SK-N-SH (cell line): ENCODE results near the gene DMD. TPM values are rescaled to one million over a fixed set of nuclear protein-coding genes. Genes with fewer than 3 reads are reported as not detected.
"Not testable (repeated sequence)": the region's sequence is repeated elsewhere in the genome, so short reads cannot be mapped to it uniquely, and the experiment has no call there.

Experiments used
- CTCF ChIA-PET: fragments of 300-600, 350-600 bp; formaldehyde crosslinking; extraction: SDS; loops from one replicate; lab custom pipeline; 2021; lab: Yijun Ruan, JAX
- POLR2A ChIA-PET: fragments of 350-600 bp; sonication (Branson Sonifier 250); formaldehyde crosslinking; extraction: SDS; loops from one replicate; lab custom pipeline; 2020; ENCODE audit warnings: antibody characterized with exemption, inconsistent platforms; lab: Yijun Ruan, JAX
- DNase-seq: peaks from one replicate; pipeline ENCODE4 v3.0.0; 2012
- H2AFZ ChIP-seq: fragments of 200-600 bp; sonication (generic); 2 replicates; pipeline ENCODE4 v1.8.1; 2016; ENCODE audit warnings: antibody characterized with exemption, mild to moderate bottlenecking, low read depth
- H3F3A ChIP-seq: fragments of 200-600 bp; sonication (generic); replicated peaks from 2 replicates; pipeline ENCODE3; 2016; ENCODE audit warnings: antibody characterized with exemption, mild to moderate bottlenecking; ENCODE audit not compliant: insufficient read depth
- H3K27ac ChIP-seq, 2 experiments: fragments of 200-500 bp in 1 of 2; fragments of 200-600 bp in 1 of 2; sonication (Bioruptor generic) in 1 of 2; sonication (generic), shearing (Covaris generic) in 1 of 2; 2 replicates each; pipeline versions ENCODE4 v1.5.1 to v1.6.1; 2014 to 2016; ENCODE audit warnings: low read depth in 2 of 2, inconsistent platforms in 1 of 2, low read length in 1 of 2, mild to moderate bottlenecking in 1 of 2, mixed read lengths in 1 of 2
- H3K27me3 ChIP-seq: fragments of 200-600 bp; sonication (generic), shearing (Covaris generic); 2 replicates; pipeline ENCODE4 v1.6.1; 2016; ENCODE audit warnings: mixed run types; ENCODE audit not compliant: insufficient read depth
- H3K36me3 ChIP-seq, 2 experiments: fragments of 200-500 bp in 1 of 2; fragments of 200-600 bp in 1 of 2; sonication (Bioruptor generic) in 1 of 2; sonication (generic) in 1 of 2; replicated peaks in 1 of 2; 2 replicates each; pipeline versions ENCODE3 to v1.5.1; 2014 to 2016; ENCODE audit warnings: low read length in 1 of 2, mild to moderate bottlenecking in 1 of 2; ENCODE audit not compliant: insufficient read depth in 2 of 2, control insufficient read depth in 1 of 2
- H3K4me1 ChIP-seq, 2 experiments: fragments of 200-500 bp in 1 of 2; fragments of 200-600 bp in 1 of 2; sonication (Bioruptor generic) in 1 of 2; sonication (generic), shearing (Covaris generic) in 1 of 2; 2 replicates each; pipeline versions ENCODE4 v1.5.1 to v1.6.1; 2014 to 2016; ENCODE audit warnings: low read depth in 1 of 2, low read length in 1 of 2, mixed run types in 1 of 2; ENCODE audit not compliant: insufficient read depth in 2 of 2, control insufficient read depth in 1 of 2
- H3K4me2 ChIP-seq: fragments of 200-600 bp; sonication (generic), shearing (Covaris generic); 2 replicates; pipeline ENCODE4 v1.6.1; 2017; ENCODE audit warnings: mixed run types
- H3K4me3 ChIP-seq, 2 experiments: fragments of 200-500 bp in 1 of 2; fragments of 200-600 bp in 1 of 2; sonication (Bioruptor generic) in 1 of 2; sonication (generic), shearing (Covaris generic) in 1 of 2; 2 replicates each; pipeline versions ENCODE4 v1.5.1 to v1.8.1; 2014 to 2016; ENCODE audit warnings: low read depth in 2 of 2, inconsistent platforms in 1 of 2, low read length in 1 of 2, mild to moderate bottlenecking in 1 of 2, mixed read lengths in 1 of 2, moderate library complexity in 1 of 2
- H3K79me2 ChIP-seq: fragments of 200-600 bp; sonication (generic); 2 replicates; pipeline ENCODE4 v1.8.1; 2017; ENCODE audit warnings: mild to moderate bottlenecking; ENCODE audit not compliant: insufficient read depth
- H3K9ac ChIP-seq: fragments of 200-600 bp; sonication (generic); 2 replicates; pipeline ENCODE4 v1.6.1; 2017; ENCODE audit warnings: mixed run types
- H3K9me2 ChIP-seq: fragments of 200-600 bp; sonication (generic); 2 replicates; pipeline ENCODE4 v1.6.1; 2017; ENCODE audit warnings: mixed run types
- H3K9me3 ChIP-seq: fragments of 200-600 bp; sonication (generic); 2 replicates; pipeline ENCODE4 v1.6.1; 2017; ENCODE audit warnings: mixed run types, mild to moderate bottlenecking, moderate library complexity
- H4K20me1 ChIP-seq: fragments of 200-600 bp; sonication (generic); 2 replicates; pipeline ENCODE4 v1.6.1; 2017; ENCODE audit warnings: mild to moderate bottlenecking, mixed run types; ENCODE audit not compliant: insufficient read depth
- CHD2 ChIP-seq: fragments of 150-350 bp; IDR thresholded peaks from 2 replicates; pipeline ENCODE4 v1.6.1; 2018; ENCODE audit warnings: low read length; ENCODE audit not compliant: partially characterized antibody
- ELF1 ChIP-seq: IDR thresholded peaks from 2 replicates; pipeline ENCODE4 v1.4.0; 2012
- EP300 ChIP-seq, 2 experiments: IDR thresholded peaks; 2 replicates each; pipeline versions ENCODE4 v1.4.0 to v1.6.1; 2012; ENCODE audit warnings: borderline replicate concordance in 1 of 2, low read depth in 1 of 2, low read length in 1 of 2
- EZH2phosphoT487 ChIP-seq: fragments of 200-600 bp; sonication (generic); IDR thresholded peaks from 2 replicates; pipeline ENCODE4 v1.6.1; 2017; ENCODE audit warnings: low read depth, mixed run types, mild to moderate bottlenecking, antibody characterized with exemption, moderate library complexity, borderline replicate concordance
- FOXM1 ChIP-seq: IDR thresholded peaks from 2 replicates; pipeline ENCODE4 v1.4.0; 2012; ENCODE audit warnings: low read depth, mild to moderate bottlenecking
- GABPA ChIP-seq: IDR thresholded peaks from 2 replicates; pipeline ENCODE4 v1.4.0; 2012; ENCODE audit warnings: low read depth, mild to moderate bottlenecking
- GATA2 ChIP-seq: sonication (generic); formaldehyde crosslinking; IDR thresholded peaks from 2 replicates; pipeline ENCODE4 v1.5.0; 2020; ENCODE audit warnings: mild to moderate bottlenecking, missing genetic modification reagents
- MXI1 ChIP-seq: IDR thresholded peaks from 2 replicates; pipeline ENCODE4 v1.6.1; 2012; ENCODE audit warnings: mild to moderate bottlenecking, low read depth, low read length, improper control_type of control experiment
- NFIC ChIP-seq: IDR thresholded peaks from 2 replicates; pipeline ENCODE4 v1.4.0; 2012; ENCODE audit warnings: borderline replicate concordance
- PBX3 ChIP-seq: IDR thresholded peaks from 2 replicates; pipeline ENCODE4; 2012
- RAD21 ChIP-seq: IDR thresholded peaks from 2 replicates; pipeline ENCODE4 v1.6.1; 2012; ENCODE audit warnings: mild to moderate bottlenecking, low read length
- REST ChIP-seq: IDR thresholded peaks from 2 replicates; pipeline ENCODE4 v1.6.1; 2012; ENCODE audit warnings: mild to moderate bottlenecking, low read depth, low read length, moderate library complexity
- RXRA ChIP-seq: IDR thresholded peaks from 2 replicates; pipeline ENCODE4 v1.4.0; 2012; ENCODE audit warnings: low read depth, mild to moderate bottlenecking, borderline replicate concordance
- TAF1 ChIP-seq: IDR thresholded peaks from 2 replicates; pipeline ENCODE4 v1.6.1; 2012; ENCODE audit warnings: low read depth, mild to moderate bottlenecking, low read length, moderate library complexity, borderline replicate concordance
- TCF12 ChIP-seq: IDR thresholded peaks from 2 replicates; pipeline ENCODE4 v1.4.0; 2012
- YY1 ChIP-seq: IDR thresholded peaks from 2 replicates; pipeline ENCODE4 v1.4.0; 2012; ENCODE audit warnings: low read depth, mild to moderate bottlenecking
- WGBS: methylation state at CpG from one replicate; pipeline ENCODE4 v1.1.6; 2017; ENCODE audit warnings: low lambda C conversion rate; 5-methylcytosine and 5-hydroxymethylcytosine counted together
- polyA plus RNA-seq, 3 experiments: library from polyadenylated mRNA; depleted of rRNA; stranded (reverse); fragments of >200 nt; gene quantifications; 2 replicates each; pipeline ENCODE4 v1.2.3, GENCODE V29; 2012

DMD gene
- polyA plus RNA-seq, 1 of the 3 experiments (the other 2 are of a cell fraction) = 3.9 TPM

DNA sequence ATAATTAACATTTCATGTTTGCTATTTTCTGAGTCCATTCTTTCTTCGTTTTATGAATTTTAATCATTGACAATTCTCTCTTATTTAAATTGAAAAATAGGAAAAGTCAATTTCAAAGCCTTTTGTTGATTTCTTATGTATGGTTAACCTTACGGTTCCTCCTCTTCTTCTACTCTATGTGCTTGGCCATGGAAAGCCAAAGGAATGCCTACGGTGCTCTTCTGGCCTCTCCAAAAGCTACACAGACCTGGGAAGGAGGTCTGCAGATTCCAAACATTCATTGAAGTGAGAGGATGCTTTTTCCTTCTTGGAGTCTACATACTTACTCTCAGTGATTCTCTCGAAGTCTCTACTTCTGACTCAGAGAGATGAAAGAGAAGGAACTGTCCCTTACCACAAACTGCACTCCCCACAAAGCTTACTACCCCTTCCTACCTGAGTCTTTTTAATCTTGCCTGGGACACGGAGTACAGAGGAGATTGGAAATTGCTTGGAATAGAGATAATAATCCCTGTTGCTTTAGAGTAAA, 1276.4 kb downstream of the DMD start (continued):
- no peak for TF ChIP-seq NFIC
- no peak for TF ChIP-seq FOXM1

DNA sequence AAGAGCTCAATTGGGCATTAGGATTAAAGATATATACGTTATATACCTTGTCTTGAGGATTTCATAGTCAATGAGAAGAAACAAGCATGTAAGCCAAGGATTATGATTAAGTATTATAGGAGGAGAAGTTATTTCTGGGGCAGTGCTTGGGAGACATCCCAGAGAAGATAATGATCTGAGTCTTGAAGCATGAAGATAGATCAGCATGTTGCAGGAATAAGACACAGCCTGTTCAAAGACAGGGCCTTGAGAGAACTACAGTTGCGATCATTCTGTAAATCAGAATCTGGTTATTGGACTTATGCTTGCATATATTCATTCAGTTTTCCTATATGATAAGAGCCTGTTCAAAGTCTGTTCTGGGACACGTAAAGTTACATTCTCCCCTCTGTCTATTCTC, 1277.3 kb downstream of the DMD start:
- H3K9me2 ChIP-seq = no peaks in the 10 kb centered on the region
- no peak for TF ChIP-seq CHD2
- TF ChIP-seq RXRA = no peak
- no peak for TF ChIP-seq YY1
- TF ChIP-seq PBX3 = no peak
- no peaks in the 10 kb centered on the region for H3F3A ChIP-seq
- no peak overlapping the region for H3K4me3 ChIP-seq
- no peaks in the 10 kb centered on the region for H3K36me3 ChIP-seq
- no peaks in the 10 kb centered on the region for H3K79me2 ChIP-seq
- H3K9ac ChIP-seq = no peak overlapping the region
- no peaks in the 10 kb centered on the region; the same call in 1 of the 2 replicates for H3K27me3 ChIP-seq
- no peaks in the 10 kb centered on the region for H4K20me1 ChIP-seq
- H2AFZ ChIP-seq = no peak overlapping the region
- no peak overlapping the region for H3K4me2 ChIP-seq
- ChIA-PET POLR2A (no interaction called here), CTCF (no interaction called here)
- WGBS = 23% methylated on average over 3 of the region's 3 CpGs
- H3K4me1 ChIP-seq = no peaks in the 10 kb centered on the region
- DNase-seq = no peak
- H3K27ac ChIP-seq = no peak overlapping the region
- no peaks in the 10 kb centered on the region for H3K9me3 ChIP-seq

DNA sequence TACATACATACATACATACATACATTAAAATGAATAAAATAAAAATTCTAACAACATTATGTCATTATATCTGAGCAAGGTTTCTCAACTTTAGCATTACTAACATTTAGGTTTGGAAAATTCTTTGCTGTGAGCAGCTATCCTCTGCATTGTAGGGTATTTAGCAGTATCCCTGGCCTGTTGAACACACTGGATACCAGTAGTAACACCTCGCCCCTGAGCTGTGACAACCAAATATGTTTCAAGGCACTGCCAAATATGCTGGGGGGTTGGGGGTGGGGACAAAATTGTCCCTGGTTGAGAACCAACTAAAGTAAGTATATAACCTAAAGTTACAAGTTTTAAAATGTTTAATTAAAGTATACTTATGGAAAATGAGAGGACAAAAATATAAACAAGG, 1278.6 kb downstream of the DMD start:
- Histone ChIP-seq H3K27me3 (no peaks in the 10 kb centered on the region; the same call in 1 of the 2 replicates), H2AFZ (no peak overlapping the region), H3K36me3 (no peaks in the 10 kb centered on the region), H3K9ac (no peak overlapping the region), H3K9me2 (no peaks in the 10 kb centered on the region), H3K4me2 (no peak overlapping the region), H3K4me3 (no peak overlapping the region), H3K4me1 (no peaks in the 10 kb centered on the region), H3F3A (no peaks in the 10 kb centered on the region), H3K9me3 (no peaks in the 10 kb centered on the region), H3K27ac (no peak overlapping the region), H4K20me1 (no peaks in the 10 kb centered on the region), H3K79me2 (no peaks in the 10 kb centered on the region)
- POLR2A ChIA-PET = no interaction called here
- no peak for TF ChIP-seq TAF1
- TF ChIP-seq REST = no peak
- TF ChIP-seq ELF1 = no peak
- TF ChIP-seq GATA2 (CRISPR knock-in tag) = no peak
- no peak for TF ChIP-seq MXI1
- TF ChIP-seq EP300 (IDR thresholded peaks at IDR 0.05; ENCODE audit: borderline replicate concordance in 1 of 2, low read depth in 1 of 2, low read length in 1 of 2) = no peak
- TF ChIP-seq GABPA = no peak
- no peak for TF ChIP-seq RAD21
- no peak for TF ChIP-seq TCF12
- no peak for TF ChIP-seq RXRA
- no peak for TF ChIP-seq NFIC
- TF ChIP-seq FOXM1 = no peak
- TF ChIP-seq EZH2phosphoT487 = no peak
- WGBS = 11% methylated on average over 1 of the region's 1 CpG
- CTCF ChIA-PET = no interaction called here
- DNase-seq = no peak

DNA sequence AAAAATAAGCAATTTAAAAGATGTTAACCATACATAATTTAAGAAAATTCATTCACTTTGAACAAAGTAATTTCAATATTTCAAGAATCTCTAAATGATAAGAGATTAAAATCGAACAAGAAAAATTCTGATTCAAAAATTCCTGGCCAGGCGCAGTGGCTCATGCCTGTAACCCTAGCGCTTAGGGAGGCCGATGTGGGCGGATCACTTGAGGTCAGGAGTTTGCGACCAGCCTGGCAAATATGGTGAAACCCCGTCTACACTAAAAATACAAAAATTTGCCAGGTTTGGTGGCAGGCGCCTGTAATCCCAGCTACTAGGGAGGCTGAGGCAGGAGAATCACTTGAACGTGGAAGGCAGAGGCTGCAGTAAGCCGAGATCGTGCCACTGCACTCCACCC, 1279.0 kb downstream of the DMD start:
- WGBS = 37% methylated on average over 11 of the region's 11 CpGs
- H3K9me3 ChIP-seq, H3K9ac ChIP-seq, H4K20me1 ChIP-seq, H3K27me3 ChIP-seq, H3K4me3 ChIP-seq, DNase-seq, H3F3A ChIP-seq, H3K36me3 ChIP-seq, H3K4me2 ChIP-seq, CTCF ChIA-PET, H3K27ac ChIP-seq, POLR2A ChIA-PET, H3K79me2 ChIP-seq, H3K9me2 ChIP-seq, H3K4me1 ChIP-seq, H2AFZ ChIP-seq: not testable (repeated sequence)
